HepG2 (cell line): ENCODE measurements around the gene GRIK2. TPM values are rescaled to one million over a fixed set of nuclear protein-coding genes. Genes with fewer than 3 reads are reported as not detected.

Source experiments
- ATAC-seq: fragments of 200-7000 bp; cut with Tn5 transposase; 3 replicates; pipeline ENCODE4 v1.9.1; 2020; ENCODE audit warnings: mild to moderate bottlenecking, moderate library complexity
- BruUV-seq: library from RNA; stranded (reverse); fragments of 400-500 nt; replicated peaks from 2 replicates; lab custom pipeline; 2021; lab: Mats Ljungman, UMichigan
- CTCF ChIA-PET: fragments of 300-600 bp; formaldehyde crosslinking; extraction: SDS; loops from one replicate; lab custom pipeline; 2021; ENCODE audit warnings: low total read pairs, inconsistent platforms, low intra/inter-chr PET ratio; lab: Yijun Ruan, JAX
- POLR2A ChIA-PET: fragments of 350-600 bp; sonication (Branson Sonifier 250); formaldehyde crosslinking; loops from one replicate; lab custom pipeline; 2020; ENCODE audit warnings: antibody characterized with exemption, inconsistent platforms; lab: Yijun Ruan, JAX
- DNase-seq: peaks from one replicate; pipeline ENCODE4 v3.0.0-alpha.2; 2015; ENCODE audit warnings: low spot score
- FAIRE-seq: peaks from 3 replicates; lab custom pipeline; 2011; peaks lifted over from hg19 to GRCh38; lab: Jason Lieb, UNC
- H2AFZ ChIP-seq: one replicate; pipeline ENCODE4 v1.6.1; 2011; ENCODE audit warnings: low read length, inconsistent platforms
- H3K27ac ChIP-seq: fragments of 300-600 bp; 3 replicates; pipeline ENCODE4 v1.8.0; 2011; ENCODE audit warnings: mixed run types, mild to moderate bottlenecking, mixed read lengths, low read length, inconsistent platforms; ENCODE audit not compliant: insufficient read depth; ENCODE audit errors: extremely low read length
- H3K27me3 ChIP-seq, 2 experiments: fragments of 200-600 bp in 1 of 2; 2 replicates in 1 of 2; 3 replicates in 1 of 2; pipeline versions ENCODE4 v1.6.0 to v1.8.0; 2011; ENCODE audit warnings: low read length in 2 of 2, mild to moderate bottlenecking in 2 of 2, moderate library complexity in 2 of 2, inconsistent platforms in 1 of 2; ENCODE audit not compliant: insufficient read depth in 2 of 2, control insufficient read depth in 1 of 2
- H3K36me3 ChIP-seq, 2 experiments: fragments of 200-600 bp in 1 of 2; replicated peaks in 1 of 2; 2 replicates in 1 of 2; 3 replicates in 1 of 2; pipeline versions ENCODE4 v1.5.1 to v1.8.0; 2011; ENCODE audit warnings: low read length in 2 of 2, inconsistent platforms in 1 of 2; ENCODE audit not compliant: insufficient read depth in 2 of 2, control insufficient read depth in 1 of 2
- H3K4me1 ChIP-seq: 2 replicates; pipeline ENCODE4 v1.5.1; 2012; ENCODE audit warnings: low read length, inconsistent platforms; ENCODE audit not compliant: insufficient read depth
- H3K4me2 ChIP-seq: 2 replicates; pipeline ENCODE4 v1.6.0; 2011; ENCODE audit warnings: low read depth, low read length, inconsistent platforms
- H3K4me3 ChIP-seq, 3 experiments: fragments of 200-600 bp in 1 of 3; sonication (generic), shearing (Covaris generic) in 1 of 3; replicated peaks in 1 of 3; 2 replicates each; pipeline ENCODE4 v1.5.1; 2011 to 2016; ENCODE audit warnings: low read length in 3 of 3, inconsistent platforms in 2 of 3, low read depth in 2 of 3, mild to moderate bottlenecking in 2 of 3, control low read depth in 1 of 3, mixed read lengths in 1 of 3; ENCODE audit not compliant: insufficient read depth in 1 of 3
- H3K79me2 ChIP-seq: one replicate; pipeline ENCODE4 v1.6.1; 2011; ENCODE audit warnings: low read length, inconsistent platforms; ENCODE audit not compliant: insufficient read depth
- H3K9ac ChIP-seq: 2 replicates; pipeline ENCODE4 v1.6.0; 2011; ENCODE audit warnings: mild to moderate bottlenecking, low read depth, low read length, inconsistent platforms; ENCODE audit not compliant: insufficient read depth
- H3K9me3 ChIP-seq: 2 replicates; pipeline ENCODE4 v1.5.1; 2012; ENCODE audit warnings: mild to moderate bottlenecking, low read length
- H4K20me1 ChIP-seq: 2 replicates; pipeline ENCODE4 v1.6.0; 2011; ENCODE audit warnings: inconsistent platforms, mild to moderate bottlenecking, low read length, moderate library complexity; ENCODE audit not compliant: insufficient read depth
- ASH2L ChIP-seq: fragments of 300-600, 200-600 bp; sonication (generic); IDR thresholded peaks from 2 replicates; pipeline ENCODE4 v1.7.0; 2017; ENCODE audit warnings: low read depth, mild to moderate bottlenecking, moderate library complexity, mixed read lengths, low read length; ENCODE audit not compliant: insufficient read length
- GABPA ChIP-seq, 2 experiments: IDR thresholded peaks; 2 replicates each; pipeline ENCODE4 v1.6.1; 2011 to 2016; ENCODE audit warnings: low read depth in 2 of 2, low read length in 1 of 2, missing biosample characterization in 1 of 2, missing genetic modification characterization in 1 of 2
- GZF1 ChIP-seq: sonication (generic); formaldehyde crosslinking; IDR thresholded peaks from 2 replicates; pipeline ENCODE4 v1.5.1; 2020; ENCODE audit warnings: mild to moderate bottlenecking, missing genetic modification reagents
- PHB2 ChIP-seq: fragments of 450-650 bp; IDR thresholded peaks from 2 replicates; pipeline ENCODE4 v1.6.1; 2018; ENCODE audit not compliant: partially characterized antibody
- ZNF260 ChIP-seq: sonication (generic); formaldehyde crosslinking; IDR thresholded peaks from 2 replicates; pipeline ENCODE4 v1.4.0; 2020; ENCODE audit warnings: missing genetic modification reagents, low read depth, mild to moderate bottlenecking, borderline replicate concordance
- ZNF331 ChIP-seq: sonication (generic); formaldehyde crosslinking; IDR thresholded peaks from 2 replicates; pipeline ENCODE4 v1.4.0; 2020; ENCODE audit warnings: missing genetic modification reagents
- ZNF383 ChIP-seq: sonication (generic); formaldehyde crosslinking; IDR thresholded peaks from 2 replicates; pipeline ENCODE4 v1.4.0; 2020; ENCODE audit warnings: missing genetic modification reagents, mild to moderate bottlenecking, borderline replicate concordance
- ZNF660 ChIP-seq: sonication (generic); formaldehyde crosslinking; IDR thresholded peaks from 2 replicates; pipeline ENCODE4 v1.5.1; 2020; ENCODE audit warnings: mild to moderate bottlenecking, low read depth, missing genetic modification reagents, borderline replicate concordance
- WGBS: methylation state at CpG from one replicate; pipeline ENCODE4 v1.1.6; 2017; ENCODE audit warnings: low lambda C conversion rate; 5-methylcytosine and 5-hydroxymethylcytosine counted together
- in situ Hi-C: cut with HindIII; loops from 2 replicates; pipeline ENCODE4 v1.10.0; 2017; ENCODE audit warnings: low pct_unique_long_range_greater_than_20kb; ENCODE audit not compliant: extremely low pct_ligation_motif_present
- intact Hi-C: fragments of 100-400 bp; cut with micrococcal nuclease; formaldehyde crosslinking; loops from one replicate; pipeline ENCODE4 v1.10.0; 2022; ENCODE audit not compliant: unreplicated experiment
- polyA plus RNA-seq, 8 experiments: library from polyadenylated mRNA; depleted of rRNA in 3 of 8; stranded (reverse) in 7 of 8; unstranded in 1 of 8; fragments of >200 nt; fragmentation: Illumina TruSeq in 4 of 8; extraction: Trizol in 4 of 8; gene quantifications; 2 replicates each; pipeline versions ENCODE4 v1.2.1 to v1.2.3, GENCODE V29; 2011 to 2016; ENCODE audit warnings: low read depth in 4 of 8, missing spikeins in 1 of 8, mixed read lengths in 1 of 8; ENCODE audit not compliant: insufficient read depth in 1 of 8
- total RNA-seq, 5 experiments: library from RNA; depleted of rRNA; stranded (reverse); fragments of >200 nt; fragmentation: Illumina TruSeq; extraction: Trizol; gene quantifications; 2 replicates each; pipeline ENCODE4 v1.2.3, GENCODE V29; 2016; ENCODE audit warnings: low read depth in 1 of 5
- TF ChIP-seq, protein P1 (sequence below): IDR thresholded peaks from 2 replicates; pipeline ENCODE4 v1.6.1; 2016; ENCODE audit warnings: mild to moderate bottlenecking

Gene GRIK2
- total and polyA plus RNA-seq, 2 of the 13 experiments (the other 11 are each of a cell fraction or from before 2014, with no cell fraction given) = not detected

DNA sequence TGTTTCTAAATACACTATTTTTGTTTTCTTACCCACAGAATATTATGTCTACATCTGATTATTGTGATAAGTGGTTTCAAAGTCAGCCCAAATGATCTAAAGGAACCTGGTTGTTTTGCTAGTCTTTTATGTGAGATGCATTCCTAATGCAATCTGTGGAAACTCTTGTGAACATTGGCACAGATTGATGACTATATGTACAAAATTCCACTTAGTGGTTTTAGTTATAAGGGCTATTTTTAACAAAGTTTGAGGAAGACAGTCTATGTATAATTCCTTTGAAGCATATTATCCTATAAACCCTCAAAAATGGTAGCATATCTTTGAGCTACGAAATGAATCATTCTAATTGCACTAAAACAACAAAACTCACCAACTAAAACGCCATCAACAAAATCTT, 140.9 kb downstream of the GRIK2 start:
- FAIRE-seq (no peak), DNase-seq (no peak), ATAC-seq (no peak)
- H3K4me3 ChIP-seq = no peak overlapping the region
- H3K9ac ChIP-seq = no peak overlapping the region
- no peak overlapping the region for H3K27ac ChIP-seq
- CTCF ChIA-PET = no interaction called here
- intact Hi-C loops = no loop called here
- WGBS = 0% methylated on average over 2 of the region's 2 CpGs
- no peaks in the 10 kb centered on the region for H3K9me3 ChIP-seq
- TF ChIP-seq ZNF260 (no peak), ZNF331 (CRISPR knock-in tag) (no peak), ZNF383 (CRISPR knock-in tag) (no peak), ASH2L (no peak), GABPA (IDR thresholded peaks at IDR 0.05; ENCODE audit: low read depth, low read length) (no peak), GABPA (CRISPR knock-in tag; IDR thresholded peaks at IDR 0.05; ENCODE audit: low read depth) (no peak), GZF1 (CRISPR knock-in tag) (no peak), PHB2 (no peak), ZNF660 (CRISPR knock-in tag) (no peak)
- TF ChIP-seq, protein P1, sequence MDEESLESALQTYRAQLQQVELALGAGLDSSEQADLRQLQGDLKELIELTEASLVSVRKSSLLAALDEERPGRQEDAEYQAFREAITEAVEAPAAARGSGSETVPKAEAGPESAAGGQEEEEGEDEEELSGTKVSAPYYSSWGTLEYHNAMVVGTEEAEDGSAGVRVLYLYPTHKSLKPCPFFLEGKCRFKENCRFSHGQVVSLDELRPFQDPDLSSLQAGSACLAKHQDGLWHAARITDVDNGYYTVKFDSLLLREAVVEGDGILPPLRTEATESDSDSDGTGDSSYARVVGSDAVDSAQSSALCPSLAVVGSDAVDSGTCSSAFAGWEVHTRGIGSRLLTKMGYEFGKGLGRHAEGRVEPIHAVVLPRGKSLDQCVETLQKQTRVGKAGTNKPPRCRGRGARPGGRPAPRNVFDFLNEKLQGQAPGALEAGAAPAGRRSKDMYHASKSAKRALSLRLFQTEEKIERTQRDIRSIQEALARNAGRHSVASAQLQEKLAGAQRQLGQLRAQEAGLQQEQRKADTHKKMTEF = no peak
- no peaks in the 10 kb centered on the region for H3K27me3 ChIP-seq
- no peaks in the 10 kb centered on the region for H3K79me2 ChIP-seq
- H3K4me1 ChIP-seq = no peaks in the 10 kb centered on the region
- no TSS peak for BruUV-seq
- no peaks in the 10 kb centered on the region for H4K20me1 ChIP-seq
- no peak overlapping the region for H2AFZ ChIP-seq
- no peak overlapping the region for H3K4me2 ChIP-seq
- in situ Hi-C loops = no loop called here
- POLR2A ChIA-PET = no interaction called here
- no peaks in the 10 kb centered on the region for H3K36me3 ChIP-seq
